H1 (cell line): Measurements from ENCODE around the gene TNNT1. TPM values are rescaled to one million over a fixed set of nuclear protein-coding genes. Genes with fewer than 3 reads are reported as not detected.

Experiments used
- CTCF ChIA-PET: fragments of 300-600 bp; sonication (Branson Sonifier 250); formaldehyde crosslinking; loops from one replicate; lab custom pipeline; 2021; ENCODE audit not compliant: partially characterized antibody; lab: Charles Lee
- POLR2A ChIA-PET: fragments of 300-600 bp; sonication (Branson Sonifier 250); formaldehyde crosslinking; loops from one replicate; lab custom pipeline; 2021; ENCODE audit warnings: inconsistent platforms; ENCODE audit not compliant: partially characterized antibody; lab: Charles Lee
- DNase-seq, 2 experiments: peaks; one replicate each; pipeline versions ENCODE4 v3.0.0 to v3.0.0-alpha.2; 2010 to 2022; ENCODE audit warnings: low spot score in 2 of 2, low read depth in 1 of 2, mixed read lengths in 1 of 2
- FAIRE-seq: peaks from 2 replicates; lab custom pipeline; 2011; peaks lifted over from hg19 to GRCh38; lab: Jason Lieb, UNC
- H2AFZ ChIP-seq: 2 replicates; pipeline ENCODE4 v1.8.1; 2012; ENCODE audit warnings: low read length, inconsistent platforms
- H2AK5ac ChIP-seq: 2 replicates; pipeline ENCODE4 v1.6.1; 2013; ENCODE audit warnings: low read depth, low read length
- H2BK120ac ChIP-seq: replicated peaks from 2 replicates; pipeline ENCODE3; 2013; ENCODE audit warnings: low read depth, low read length, inconsistent platforms
- H2BK12ac ChIP-seq: 2 replicates; pipeline ENCODE4 v1.6.1; 2013; ENCODE audit warnings: low read depth, low read length
- H2BK15ac ChIP-seq: 2 replicates; pipeline ENCODE4 v1.6.1; 2013; ENCODE audit warnings: low read length
- H2BK20ac ChIP-seq: 2 replicates; pipeline ENCODE4 v1.6.1; 2013; ENCODE audit warnings: low read length
- H2BK5ac ChIP-seq: 2 replicates; pipeline ENCODE4 v1.6.1; 2013; ENCODE audit warnings: low read depth, low read length
- H3K14ac ChIP-seq: 2 replicates; pipeline ENCODE4 v1.6.1; 2013; ENCODE audit warnings: inconsistent platforms; ENCODE audit not compliant: insufficient read length
- H3K18ac ChIP-seq: 2 replicates; pipeline ENCODE4 v1.6.1; 2013; ENCODE audit warnings: low read length; ENCODE audit errors: extremely low read depth
- H3K23ac ChIP-seq: 2 replicates; pipeline ENCODE4 v1.6.1; 2013; ENCODE audit warnings: inconsistent platforms; ENCODE audit not compliant: insufficient read length
- H3K23me2 ChIP-seq: 2 replicates; pipeline ENCODE4 v1.6.1; 2013; ENCODE audit warnings: low read depth, low read length
- H3K27ac ChIP-seq: 2 replicates; pipeline ENCODE4 v1.6.1; 2011; ENCODE audit warnings: low read depth, low read length, inconsistent platforms
- H3K27me3 ChIP-seq, 4 experiments: replicated peaks in 1 of 4; 1 replicate in 1 of 4; 2 replicates in 3 of 4; pipeline versions ENCODE4 v1.6.1 to v1.8.1; 2011 to 2013; ENCODE audit warnings: low read length in 3 of 4, mild to moderate bottlenecking in 3 of 4, inconsistent platforms in 2 of 4, mixed read lengths in 2 of 4, moderate library complexity in 1 of 4; ENCODE audit not compliant: control insufficient read depth in 3 of 4, insufficient read depth in 3 of 4; ENCODE audit errors: extremely low read depth in 1 of 4
- H3K36me3 ChIP-seq, 4 experiments: 2 replicates each; pipeline versions ENCODE4 v1.6.1 to v1.8.1; 2011 to 2013; ENCODE audit warnings: mild to moderate bottlenecking in 4 of 4, low read length in 3 of 4, moderate library complexity in 2 of 4, control low read depth in 1 of 4, inconsistent platforms in 1 of 4; ENCODE audit not compliant: insufficient read depth in 4 of 4, control insufficient read depth in 2 of 4
- H3K4ac ChIP-seq: replicated peaks from 2 replicates; pipeline ENCODE3; 2013; ENCODE audit warnings: low read length, low read depth, mixed read lengths, inconsistent platforms; ENCODE audit not compliant: insufficient read length
- H3K4me1 ChIP-seq, 4 experiments: replicated peaks in 1 of 4; 1 replicate in 1 of 4; 2 replicates in 3 of 4; pipeline versions ENCODE4 v1.6.1 to v1.8.1; 2011 to 2013; ENCODE audit warnings: low read length in 3 of 4, inconsistent platforms in 2 of 4, mixed read lengths in 1 of 4; ENCODE audit not compliant: insufficient read depth in 4 of 4, control insufficient read depth in 3 of 4
- H3K4me2 ChIP-seq, 2 experiments: 2 replicates each; pipeline versions ENCODE4 v1.6.1 to v1.8.1; 2011 to 2013; ENCODE audit warnings: low read depth in 2 of 2, low read length in 2 of 2, control low read depth in 1 of 2, inconsistent platforms in 1 of 2, mild to moderate bottlenecking in 1 of 2; ENCODE audit not compliant: insufficient read depth in 1 of 2
- H3K4me3 ChIP-seq, 4 experiments: fragments of 200-600, 300-600 bp in 1 of 4; sonication (generic), shearing (Covaris generic), sonication (Bioruptor Twin) in 1 of 4; 2 replicates each; pipeline versions ENCODE4 v1.5.1 to v1.8.1; 2011 to 2016; ENCODE audit warnings: low read length in 4 of 4, low read depth in 3 of 4, control low read depth in 2 of 4, inconsistent platforms in 2 of 4, mild to moderate bottlenecking in 2 of 4, mixed read lengths in 1 of 4, moderate library complexity in 1 of 4; ENCODE audit not compliant: insufficient read depth in 2 of 4; ENCODE audit errors: extremely low read depth in 1 of 4
- H3K56ac ChIP-seq: replicated peaks from 2 replicates; pipeline ENCODE3; 2013; ENCODE audit warnings: low read depth, mild to moderate bottlenecking, mixed read lengths, low read length, inconsistent platforms; ENCODE audit not compliant: insufficient read length
- H3K79me1 ChIP-seq: 2 replicates; pipeline ENCODE4 v1.6.1; 2013; ENCODE audit warnings: low read depth, low read length, control low read depth
- H3K79me2 ChIP-seq, 2 experiments: 2 replicates each; pipeline versions ENCODE4 v1.6.1 to v1.8.1; 2012 to 2013; ENCODE audit warnings: low read length in 2 of 2, mild to moderate bottlenecking in 2 of 2, inconsistent platforms in 1 of 2; ENCODE audit not compliant: insufficient read depth in 2 of 2, control insufficient read depth in 1 of 2
- H3K9ac ChIP-seq, 4 experiments: replicated peaks in 1 of 4; 1 replicate in 1 of 4; 2 replicates in 3 of 4; pipeline versions ENCODE4 v1.6.1 to v1.8.1; 2011 to 2013; ENCODE audit warnings: low read depth in 3 of 4, low read length in 3 of 4, control low read depth in 2 of 4, mild to moderate bottlenecking in 2 of 4, moderate library complexity in 2 of 4, inconsistent platforms in 1 of 4; ENCODE audit errors: extremely low read depth in 1 of 4
- H3K9me3 ChIP-seq, 2 experiments: 2 replicates each; pipeline versions ENCODE4 v1.6.1 to v1.8.1; 2012 to 2013; ENCODE audit warnings: mild to moderate bottlenecking in 2 of 2, moderate library complexity in 2 of 2, control low read depth in 1 of 2, inconsistent platforms in 1 of 2, low read depth in 1 of 2, low read length in 1 of 2, mixed read lengths in 1 of 2; ENCODE audit not compliant: insufficient read depth in 2 of 2
- H4K20me1 ChIP-seq, 2 experiments: replicated peaks in 1 of 2; 2 replicates each; pipeline versions ENCODE3 to v1.8.1; 2011 to 2013; ENCODE audit warnings: inconsistent platforms in 2 of 2, low read length in 2 of 2, mild to moderate bottlenecking in 1 of 2; ENCODE audit not compliant: insufficient read depth in 2 of 2, control insufficient read depth in 1 of 2
- H4K5ac ChIP-seq: 2 replicates; pipeline ENCODE4 v1.6.1; 2013; ENCODE audit warnings: low read length, low read depth, mixed read lengths, inconsistent platforms; ENCODE audit not compliant: insufficient read length
- H4K8ac ChIP-seq: 2 replicates; pipeline ENCODE4 v1.8.0; 2013; ENCODE audit warnings: mild to moderate bottlenecking, moderate library complexity, low read length, inconsistent platforms; ENCODE audit not compliant: insufficient read depth; ENCODE audit errors: extremely low read depth
- H4K91ac ChIP-seq: replicated peaks from 2 replicates; pipeline ENCODE3; 2013; ENCODE audit warnings: low read length, mixed read lengths, inconsistent platforms; ENCODE audit not compliant: insufficient read length
- RAD21 ChIP-seq, 2 experiments: IDR thresholded peaks in 1 of 2; conservative IDR thresholded peaks in 1 of 2; 2 replicates each; pipeline ENCODE4 v1.6.1; 2011; ENCODE audit warnings: low read depth in 2 of 2, low read length in 2 of 2, improper control_type of control experiment in 1 of 2, inconsistent platforms in 1 of 2, mild to moderate bottlenecking in 1 of 2, moderate library complexity in 1 of 2
- TBP ChIP-seq: IDR thresholded peaks from 2 replicates; pipeline ENCODE4 v1.6.1; 2011; ENCODE audit warnings: low read depth, low read length, improper control_type of control experiment
- WGBS, 2 experiments: shearing (Covaris generic) in 1 of 2; methylation state at CpG; one replicate each; pipeline versions ENCODE4 v1.1.6 to v1.1.7; 2013 to 2015; ENCODE audit warnings: low lambda C conversion rate in 2 of 2, mixed read lengths in 2 of 2, inconsistent platforms in 1 of 2, low coverage in 1 of 2, missing lambda C conversion rate in 1 of 2; ENCODE audit not compliant: insufficient replicate concordance in 2 of 2, insufficient coverage in 1 of 2, insufficient read length in 1 of 2; ENCODE audit errors: extremely low coverage in 1 of 2, missing lambda C conversion rate in 1 of 2; 5-methylcytosine and 5-hydroxymethylcytosine counted together
- long read RNA-seq, 2 experiments: library from RNA in 1 of 2; library from capped mRNA in 1 of 2; stranded (forward); transcript quantifications; one replicate each; pipeline ENCODE4 v2.0.0, GENCODE V29; 2021; ENCODE audit warnings: inconsistent platforms in 1 of 2
- polyA minus RNA-seq, 3 experiments: library from RNA; depleted of rRNA, polyadenylated mRNA; stranded (reverse); fragments of >200 nt; gene quantifications; 1 replicate in 2 of 3; 2 replicates in 1 of 3; pipeline ENCODE4 v1.2.3, GENCODE V29; 2011
- polyA plus RNA-seq, 7 experiments: library from polyadenylated mRNA; depleted of rRNA in 3 of 7; stranded (reverse) in 5 of 7; unstranded in 2 of 7; fragments of >200 nt in 5 of 7; fragments of 200-250 nt in 2 of 7; gene quantifications; 1 replicate in 5 of 7; 2 replicates in 1 of 7; 4 replicates in 1 of 7; pipeline versions ENCODE4 v1.2.1 to v1.2.3, GENCODE V29; 2011 to 2013; ENCODE audit warnings: missing spikeins in 2 of 7, mixed read lengths in 2 of 7
- total RNA-seq: library from RNA; stranded (reverse); fragmentation: NEBNext Ultra II Directional; extraction: Animal tissue kit (Norgen Biotek cat#: 25700); gene quantifications from 2 replicates; pipeline ENCODE4 v1.2.1, GENCODE V29; 2021

Gene TNNT1
- total RNA-seq (107 and 115 TPM in 2 replicates), polyA plus RNA-seq (2011; rRNA removed) (69.6 and 97.9 TPM in 2 replicates), polyA minus RNA-seq (2011; rRNA and poly(A)+ RNA removed) (11.5 and 12.7 TPM in 2 replicates)
- polyA plus RNA-seq (2011; cell fraction: cytosol; rRNA removed), result 164 TPM
- 90.2 TPM for polyA plus RNA-seq (2011; cell fraction: nucleus; rRNA removed)
- polyA plus RNA-seq (2012, experiment 1 of 2), result 112 to 203 TPM (median 168 TPM) in 4 replicates
- polyA plus RNA-seq (2012, experiment 2 of 2), result 169 TPM
- polyA plus RNA-seq (2013, experiment 1 of 2), result 121 TPM
- 121 TPM for polyA plus RNA-seq (2013, experiment 2 of 2)
- 25.4 TPM for polyA minus RNA-seq (2011; cell fraction: cytosol; rRNA and poly(A)+ RNA removed)
- 20.5 TPM for polyA minus RNA-seq (2011; cell fraction: nucleus; rRNA and poly(A)+ RNA removed)
- long read RNA-seq, experiment 1, partial matches to known transcripts, result 6 of 12 reads
- long read RNA-seq, experiment 1, other reads (novel, unspliced or antisense), result 2 of 12 reads
- long read RNA-seq, experiment 2, transcript TNNT1-208 (11 exons, 1,065 nt), result minor isoform, 39 of 184 reads
- long read RNA-seq, experiment 2, transcript TNNT1-204 (10 exons, 995 nt), result major isoform, 89 of 184 reads
- long read RNA-seq, experiment 2, partial matches to known transcripts, result 17 of 184 reads
- long read RNA-seq, experiment 2, other reads (novel, unspliced or antisense), result 38 of 184 reads

- H2BK120ac ChIP-seq, result peak within 1 kb of the TSS; percentile 66
- peak within 1 kb of the TSS; percentile 71 for H2BK5ac ChIP-seq
- TF ChIP-seq TBP, result peak; percentile 25; the same call in 1 of the 2 replicates
- no peak for TF ChIP-seq RAD21 (IDR thresholded peaks at IDR 0.05 in 1 of 2, conservative IDR thresholded peaks at IDR 0.05 in 1 of 2; ENCODE audit: low read depth in 2 of 2, low read length in 2 of 2)
- H3K27me3 ChIP-seq, result no peaks in the 10 kb centered on the region
- ChIA-PET POLR2A (interaction anchor here (0.6 to 1.2 kb wide), 5 partner anchors 8 to 138 kb away, joined by 3 to 7 read pairs (median 3); partner anchors contain the start of genes DNAAF3 and TNNI3), CTCF (interaction anchor here (0.9 to 1.3 kb wide), 3 partner anchors 11 to 17 kb away, joined by 4 to 6 read pairs (median 4); no protein-coding TSS in a partner anchor)
- no peak within 1 kb of the TSS for H3K14ac ChIP-seq
- peak within 1 kb of the TSS; percentile 80 for H2BK20ac ChIP-seq
- H3K18ac ChIP-seq, result peak within 1 kb of the TSS; percentile 87
- H3K36me3 ChIP-seq, result peaks cover 0 to 8% (median 3%) of the 10 kb centered on the region in 4 experiments; a peak in 2 of 8 replicates
- H4K20me1 ChIP-seq, result no peaks in the 10 kb centered on the region
- H3K79me2 ChIP-seq, result no peaks in the 10 kb centered on the region
- H4K5ac ChIP-seq, result no peak within 1 kb of the TSS
- H2BK12ac ChIP-seq, result peak within 1 kb of the TSS; percentile 80; the same call in 1 of the 2 replicates
- H2AK5ac ChIP-seq, result peak within 1 kb of the TSS; percentile 26; the same call in 1 of the 2 replicates
- 22% methylated on average over 14 of the region's 18 CpGs; no CpG with 5 or more reads in 1 of the 2 experiments for WGBS, 2 experiments
- no peak within 1 kb of the TSS; a peak in 1 of 7 replicates for H3K9ac ChIP-seq
- H3K79me1 ChIP-seq, result no peaks in the 10 kb centered on the region; the same call in 1 of the 2 replicates
- peak within 1 kb of the TSS; percentile 51 for H4K91ac ChIP-seq
- no peak within 1 kb of the TSS for H2AFZ ChIP-seq
- H3K4me2 ChIP-seq, result peak within 1 kb of the TSS; percentile 58 to 70
- H3K23ac ChIP-seq, result no peak within 1 kb of the TSS
- peak within 1 kb of the TSS; percentile 60 for H3K4ac ChIP-seq
- no peak within 1 kb of the TSS for H4K8ac ChIP-seq
- peaks cover 7% of the 10 kb centered on the region; the same call in 1 of the 2 replicates for H3K23me2 ChIP-seq
- no peak for DNase-seq
- no peak within 1 kb of the TSS for H3K56ac ChIP-seq
- 0 out of 2 replicates have a peak within 1 kb of the TSS, but pooled peaks have one; percentile 16 for H2BK15ac ChIP-seq
- no peak within 1 kb of the TSS for H3K27ac ChIP-seq
- H3K4me1 ChIP-seq, result peaks cover 6 to 24% (median 13%) of the 10 kb centered on the region in 4 experiments
- FAIRE-seq, result no peak
- peak within 1 kb of the TSS; percentile 17 to 83 (median 24); a peak in 6 of 8 replicates for H3K4me3 ChIP-seq
- H3K9me3 ChIP-seq, result peaks cover 0 to 4% of the 10 kb centered on the region in 2 experiments; a peak in 1 of 4 replicates
Measured at GRCh38 chr19:55149078-55150003, at the start of gene TNNT1. Gene TNNT1, minus strand, starts transcription at chr19:55149206. Its CDS starts 2,049 bp downstream, at chr19:55147157.
